HepG2 (cell line): ENCODE measurements around the gene ADI1. TPM values are rescaled to one million over a fixed set of nuclear protein-coding genes. Genes with fewer than 3 reads are reported as not detected.

Experiments used
- ARNT2 ChIP-seq: sonication (generic); formaldehyde crosslinking; IDR thresholded peaks from 2 replicates; pipeline ENCODE4 v1.8.0; 2022; ENCODE audit warnings: mild to moderate bottlenecking, low read depth, missing genetic modification reagents, moderate library complexity
- ARNTL ChIP-seq: sonication (generic); formaldehyde crosslinking; IDR thresholded peaks from 2 replicates; pipeline ENCODE4 v1.4.0; 2020; ENCODE audit warnings: mild to moderate bottlenecking, missing genetic modification reagents
- ATRX ChIP-seq: sonication (generic); formaldehyde crosslinking; IDR thresholded peaks from 2 replicates; pipeline ENCODE4 v1.4.0; 2020; ENCODE audit warnings: missing genetic modification reagents, borderline replicate concordance
- CEBPB ChIP-seq: IDR thresholded peaks from 2 replicates; pipeline ENCODE4 v1.6.1; 2011; ENCODE audit warnings: low read depth, low read length, improper control_type of control experiment, borderline replicate concordance
- FOXK1 ChIP-seq: sonication (generic); formaldehyde crosslinking; IDR thresholded peaks from 2 replicates; pipeline ENCODE4 v1.4.0; 2020; ENCODE audit warnings: low read depth, missing genetic modification reagents, borderline replicate concordance
- HDAC6 ChIP-seq: fragments of 200-600 bp; sonication (generic); IDR thresholded peaks from 2 replicates; pipeline ENCODE4 v1.7.0; 2017; ENCODE audit warnings: mild to moderate bottlenecking, antibody characterized with exemption, low read length, low read depth
- HMG20A ChIP-seq: IDR thresholded peaks from 2 replicates; pipeline ENCODE4 v1.6.1; 2016; ENCODE audit warnings: borderline replicate concordance
- ISX ChIP-seq: sonication (generic); formaldehyde crosslinking; conservative IDR thresholded peaks from 2 replicates; pipeline ENCODE4 v1.5.0; 2020; ENCODE audit warnings: missing genetic modification reagents
- MXD4 ChIP-seq: IDR thresholded peaks from 2 replicates; pipeline ENCODE4 v1.6.1; 2016; ENCODE audit warnings: mild to moderate bottlenecking, missing biosample characterization, missing genetic modification reagents
- NFIB ChIP-seq: sonication (generic); formaldehyde crosslinking; IDR thresholded peaks from 2 replicates; pipeline ENCODE4 v1.9.0; 2021; ENCODE audit warnings: missing genetic modification reagents, mild to moderate bottlenecking, borderline replicate concordance
- NONO ChIP-seq, 2 experiments: fragments of 450-650 bp in 1 of 2; sonication (generic) in 1 of 2; formaldehyde crosslinking in 1 of 2; IDR thresholded peaks in 1 of 2; conservative IDR thresholded peaks in 1 of 2; 2 replicates each; pipeline versions ENCODE4 v1.6.1 to v1.8.0; 2017 to 2022; ENCODE audit warnings: mild to moderate bottlenecking in 1 of 2, missing genetic modification reagents in 1 of 2, moderate library complexity in 1 of 2
- PHF20 ChIP-seq: sonication (generic); formaldehyde crosslinking; IDR thresholded peaks from 2 replicates; pipeline ENCODE4 v1.5.0; 2020; ENCODE audit warnings: mild to moderate bottlenecking, missing genetic modification reagents
- REXO4 ChIP-seq: sonication (generic); formaldehyde crosslinking; IDR thresholded peaks from 2 replicates; pipeline ENCODE4 v1.8.0; 2022; ENCODE audit warnings: missing genetic modification reagents, mild to moderate bottlenecking, borderline replicate concordance
- SAFB2 ChIP-seq: sonication (generic); formaldehyde crosslinking; IDR thresholded peaks from 2 replicates; pipeline ENCODE4 v1.5.1; 2020; ENCODE audit warnings: missing genetic modification reagents, low read depth, mild to moderate bottlenecking, borderline replicate concordance
- SNAI1 ChIP-seq: sonication (generic); formaldehyde crosslinking; IDR thresholded peaks from 2 replicates; pipeline ENCODE4 v1.5.0; 2020; ENCODE audit warnings: mild to moderate bottlenecking, missing genetic modification reagents, borderline replicate concordance
- SP1 ChIP-seq, 2 experiments: fragments of 450-650 bp in 1 of 2; sonication (generic) in 1 of 2; formaldehyde crosslinking in 1 of 2; IDR thresholded peaks; 2 replicates each; pipeline versions ENCODE4 v1.4.0 to v1.6.1; 2016 to 2020; ENCODE audit warnings: missing genetic modification reagents in 1 of 2
- SP4 ChIP-seq: sonication (generic); formaldehyde crosslinking; IDR thresholded peaks from 2 replicates; pipeline ENCODE4 v1.8.1; 2023; ENCODE audit warnings: mild to moderate bottlenecking, missing genetic modification reagents
- STAT5B ChIP-seq: sonication (generic); formaldehyde crosslinking; IDR thresholded peaks from 2 replicates; pipeline ENCODE4 v1.4.0; 2020; ENCODE audit warnings: missing genetic modification reagents
- ZFP90 ChIP-seq: sonication (generic); formaldehyde crosslinking; IDR thresholded peaks from 2 replicates; pipeline ENCODE4 v1.8.0; 2022; ENCODE audit warnings: missing genetic modification reagents, mild to moderate bottlenecking, inconsistent platforms, borderline replicate concordance
- ZNF207 ChIP-seq: fragments of 450-650 bp; IDR thresholded peaks from 2 replicates; pipeline ENCODE4 v1.6.1; 2016; ENCODE audit warnings: antibody characterized with exemption, borderline replicate concordance
- ZNF292 ChIP-seq: sonication (generic); formaldehyde crosslinking; IDR thresholded peaks from 2 replicates; pipeline ENCODE4 v1.8.1; 2022; ENCODE audit warnings: mild to moderate bottlenecking, low read depth, missing genetic modification reagents, borderline replicate concordance
- ZNF557 ChIP-seq: sonication (generic); formaldehyde crosslinking; IDR thresholded peaks from 2 replicates; pipeline ENCODE4 v1.4.0; 2020; ENCODE audit warnings: missing genetic modification reagents
- ZNF883 ChIP-seq: sonication (generic); formaldehyde crosslinking; IDR thresholded peaks from 2 replicates; pipeline ENCODE4 v1.5.1; 2020; ENCODE audit warnings: mild to moderate bottlenecking, missing genetic modification reagents; ENCODE audit errors: not compliant biosample characterization
- ZNF891 ChIP-seq: sonication (generic); formaldehyde crosslinking; IDR thresholded peaks from 2 replicates; pipeline ENCODE4 v1.5.0; 2020; ENCODE audit warnings: mild to moderate bottlenecking, missing genetic modification reagents
- polyA plus RNA-seq, 8 experiments: library from polyadenylated mRNA; depleted of rRNA in 3 of 8; stranded (reverse) in 7 of 8; unstranded in 1 of 8; fragments of >200 nt; fragmentation: Illumina TruSeq in 4 of 8; extraction: Trizol in 4 of 8; gene quantifications; 2 replicates each; pipeline versions ENCODE4 v1.2.1 to v1.2.3, GENCODE V29; 2011 to 2016; ENCODE audit warnings: low read depth in 4 of 8, missing spikeins in 1 of 8, mixed read lengths in 1 of 8; ENCODE audit not compliant: insufficient read depth in 1 of 8
- total RNA-seq, 5 experiments: library from RNA; depleted of rRNA; stranded (reverse); fragments of >200 nt; fragmentation: Illumina TruSeq; extraction: Trizol; gene quantifications; 2 replicates each; pipeline ENCODE4 v1.2.3, GENCODE V29; 2016; ENCODE audit warnings: low read depth in 1 of 5
- TF ChIP-seq, protein P1 (sequence below): sonication (generic); formaldehyde crosslinking; IDR thresholded peaks from 2 replicates; pipeline ENCODE4 v1.4.0; 2020; ENCODE audit warnings: missing genetic modification reagents, borderline replicate concordance

The ADI1 gene
- total and polyA plus RNA-seq, 2 of the 13 experiments (the other 11 are each of a cell fraction or from before 2014, with no cell fraction given) = 28.7 to 123 TPM

DNA sequence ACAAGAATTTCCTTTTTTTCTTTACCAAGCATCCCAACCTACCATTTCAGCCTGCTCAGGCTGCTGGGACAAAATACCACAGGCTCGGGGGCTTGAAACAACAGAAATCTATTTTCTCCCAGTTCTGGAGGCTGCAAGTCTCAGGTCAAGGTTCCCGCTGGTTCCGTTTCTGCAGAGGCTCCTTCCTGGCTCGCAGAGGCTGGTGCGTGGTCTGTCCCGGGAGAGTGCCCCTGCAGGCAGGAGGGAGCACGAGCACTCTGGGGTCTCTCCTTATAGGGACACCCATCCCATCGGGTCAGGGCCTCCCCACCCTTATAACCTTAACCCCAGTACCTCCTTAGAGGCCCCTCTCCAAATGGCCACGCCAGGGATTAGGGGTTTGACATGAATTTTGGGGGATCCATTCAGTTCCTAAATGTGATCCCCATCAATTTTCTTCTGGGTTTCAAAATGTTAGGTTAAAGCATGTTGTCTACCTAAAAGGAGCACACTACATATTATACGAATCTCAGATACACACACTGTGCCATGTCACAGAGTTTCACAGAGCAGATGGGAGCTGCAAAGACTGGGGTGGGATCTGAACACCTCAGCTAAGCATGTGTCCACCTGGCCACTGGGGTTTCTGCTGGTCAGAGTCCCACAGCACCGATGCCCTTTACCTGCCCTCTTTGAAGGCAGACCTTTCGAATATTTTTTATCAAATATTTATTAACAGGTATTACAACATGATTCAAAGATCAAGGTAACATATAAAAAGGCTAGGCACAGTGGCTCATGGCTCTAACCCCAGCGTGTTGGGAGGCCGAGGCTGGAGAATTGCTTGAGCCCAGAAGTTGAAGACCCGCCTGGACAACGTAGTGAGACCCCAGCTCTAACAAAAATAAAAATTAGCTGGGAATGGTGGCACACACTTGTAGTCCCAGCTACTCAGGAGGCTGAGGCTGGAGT is 17.6 kb upstream of the ADI1 start (continued):
- TF ChIP-seq ZNF557 (CRISPR knock-in tag) (no peak; the same call in 1 of the 2 replicates), FOXK1 (CRISPR knock-in tag) (no peak; the same call in 1 of the 2 replicates), SP1 (IDR thresholded peaks at IDR 0.05) (no peak), SP1 (CRISPR knock-in tag; IDR thresholded peaks at IDR 0.05) (0 out of 2 replicates have a peak, but pooled peaks have one; percentile 32), ISX (CRISPR knock-in tag) (no peak), ZNF207 (no peak), SNAI1 (CRISPR knock-in tag) (no peak), REXO4 (no peak), SP4 (no peak), NFIB (CRISPR knock-in tag) (no peak), PHF20 (CRISPR knock-in tag) (peak; percentile 38; the same call in 1 of the 2 replicates), NONO (IDR thresholded peaks at IDR 0.05) (no peak), NONO (CRISPR knock-in tag; conservative IDR thresholded peaks at IDR 0.05) (no peak), ATRX (CRISPR knock-in tag) (no peak), MXD4 (peak; percentile 77; the same call in 1 of the 2 replicates), CEBPB (no peak), ARNT2 (CRISPR knock-in tag) (no peak), HDAC6 (no peak), ZFP90 (CRISPR knock-in tag) (peak; percentile 73; the same call in 1 of the 2 replicates), ARNTL (CRISPR knock-in tag) (no peak; the same call in 1 of the 2 replicates), ZNF883 (CRISPR knock-in tag) (peak; percentile 53), STAT5B (CRISPR knock-in tag) (peak; percentile 12; the same call in 1 of the 2 replicates), HMG20A (CRISPR knock-in tag) (0 out of 2 replicates have a peak, but pooled peaks have one; percentile 9), ZNF891 (no peak), ZNF292 (CRISPR knock-in tag) (no peak), SAFB2 (no peak)
- TF ChIP-seq, protein P1, sequence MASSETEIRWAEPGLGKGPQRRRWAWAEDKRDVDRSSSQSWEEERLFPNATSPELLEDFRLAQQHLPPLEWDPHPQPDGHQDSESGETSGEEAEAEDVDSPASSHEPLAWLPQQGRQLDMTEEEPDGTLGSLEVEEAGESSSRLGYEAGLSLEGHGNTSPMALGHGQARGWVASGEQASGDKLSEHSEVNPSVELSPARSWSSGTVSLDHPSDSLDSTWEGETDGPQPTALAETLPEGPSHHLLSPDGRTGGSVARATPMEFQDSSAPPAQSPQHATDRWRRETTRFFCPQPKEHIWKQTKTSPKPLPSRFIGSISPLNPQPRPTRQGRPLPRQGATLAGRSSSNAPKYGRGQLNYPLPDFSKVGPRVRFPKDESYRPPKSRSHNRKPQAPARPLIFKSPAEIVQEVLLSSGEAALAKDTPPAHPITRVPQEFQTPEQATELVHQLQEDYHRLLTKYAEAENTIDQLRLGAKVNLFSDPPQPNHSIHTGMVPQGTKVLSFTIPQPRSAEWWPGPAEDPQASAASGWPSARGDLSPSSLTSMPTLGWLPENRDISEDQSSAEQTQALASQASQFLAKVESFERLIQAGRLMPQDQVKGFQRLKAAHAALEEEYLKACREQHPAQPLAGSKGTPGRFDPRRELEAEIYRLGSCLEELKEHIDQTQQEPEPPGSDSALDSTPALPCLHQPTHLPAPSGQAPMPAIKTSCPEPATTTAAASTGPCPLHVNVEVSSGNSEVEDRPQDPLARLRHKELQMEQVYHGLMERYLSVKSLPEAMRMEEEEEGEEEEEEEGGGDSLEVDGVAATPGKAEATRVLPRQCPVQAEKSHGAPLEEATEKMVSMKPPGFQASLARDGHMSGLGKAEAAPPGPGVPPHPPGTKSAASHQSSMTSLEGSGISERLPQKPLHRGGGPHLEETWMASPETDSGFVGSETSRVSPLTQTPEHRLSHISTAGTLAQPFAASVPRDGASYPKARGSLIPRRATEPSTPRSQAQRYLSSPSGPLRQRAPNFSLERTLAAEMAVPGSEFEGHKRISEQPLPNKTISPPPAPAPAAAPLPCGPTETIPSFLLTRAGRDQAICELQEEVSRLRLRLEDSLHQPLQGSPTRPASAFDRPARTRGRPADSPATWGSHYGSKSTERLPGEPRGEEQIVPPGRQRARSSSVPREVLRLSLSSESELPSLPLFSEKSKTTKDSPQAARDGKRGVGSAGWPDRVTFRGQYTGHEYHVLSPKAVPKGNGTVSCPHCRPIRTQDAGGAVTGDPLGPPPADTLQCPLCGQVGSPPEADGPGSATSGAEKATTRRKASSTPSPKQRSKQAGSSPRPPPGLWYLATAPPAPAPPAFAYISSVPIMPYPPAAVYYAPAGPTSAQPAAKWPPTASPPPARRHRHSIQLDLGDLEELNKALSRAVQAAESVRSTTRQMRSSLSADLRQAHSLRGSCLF (CRISPR knock-in tag) = no peak
